Amniotic epithelial cell (primary cell): ENCODE data around the gene CBX3.
"Not testable (repeated sequence)": the region's sequence is repeated elsewhere in the genome, so short reads cannot be mapped to it uniquely, and the experiment has no call there.

Experiments
- DNase-seq: peaks from one replicate; pipeline ENCODE4 v3.0.0-alpha.2; 2010; ENCODE audit warnings: low read depth

The CBX3 gene

GRCh38 chr7:26202019-26202990 lies 760 bp downstream of the CBX3 start:
- no peak for DNase-seq

- no peak for DNase-seq
These were observed 1.5 kb downstream of the CBX3 start for GRCh38 chr7:26203016-26203415.

- no peak for DNase-seq
These were observed 6.5 kb downstream of the CBX3 start for GRCh38 chr7:26208040-26208439.

- DNase-seq = peak; percentile 21
These were observed 11.6 kb downstream of the CBX3 start for GRCh38 chr7:26212921-26213718.

GRCh38 chr7:26213807-26214515 lies 12.4 kb downstream of the CBX3 start:
- DNase-seq = no peak

- no peak for DNase-seq
These were observed 14.5 kb downstream of the CBX3 start for GRCh38 chr7:26216049-26216448.

- DNase-seq = no peak
These were observed 22.8 kb downstream of the CBX3 start for GRCh38 chr7:26224359-26224758.

- DNase-seq = no peak
These were observed 26.4 kb downstream of the CBX3 start for GRCh38 chr7:26227987-26228386.

GRCh38 chr7:26233902-26234511 lies 32.5 kb downstream of the CBX3 start:
- DNase-seq = no peak

GRCh38 chr7:26237035-26237807 lies 35.7 kb downstream of the CBX3 start:
- DNase-seq = no peak

- no peak for DNase-seq
These were observed 36.5 kb downstream of the CBX3 start for GRCh38 chr7:26238032-26238431.

- DNase-seq = no peak
These were observed 43.6 kb downstream of the CBX3 start for GRCh38 chr7:26245150-26245549.

GRCh38 chr7:26250239-26250638 lies 48.7 kb downstream of the CBX3 start:
- no peak for DNase-seq

- not testable (repeated sequence) for DNase-seq
These were observed 60.3 kb downstream of the CBX3 start for GRCh38 chr7:26261866-26262265.
